Mesenchymal stem cell (in vitro differentiated cells and primary cell): ENCODE measurements around the gene KLKB1.
"Not testable (repeated sequence)": the region's sequence is repeated elsewhere in the genome, so short reads cannot be mapped to it uniquely, and the experiment has no call there.

Experiments
- DNase-seq: peaks from one replicate; pipeline ENCODE4 v3.0.0-alpha.2; 2013
- H2AFZ ChIP-seq: one replicate; pipeline ENCODE4 v1.6.1; 2013; ENCODE audit warnings: low read depth, mild to moderate bottlenecking, control low read depth, inconsistent platforms, low read length, moderate library complexity
- H2AK5ac ChIP-seq: 2 replicates; pipeline ENCODE4 v1.6.1; 2013; ENCODE audit warnings: low read length, moderate library complexity, mild to moderate bottlenecking, inconsistent platforms; ENCODE audit not compliant: severe bottlenecking
- H2BK120ac ChIP-seq: one replicate; pipeline ENCODE4 v1.6.1; 2013; ENCODE audit warnings: low read depth, mild to moderate bottlenecking, inconsistent platforms, low read length, moderate library complexity
- H2BK12ac ChIP-seq, 2 experiments: one replicate each; pipeline ENCODE4 v1.6.1; 2013; ENCODE audit warnings: inconsistent platforms in 2 of 2, low read length in 2 of 2, mild to moderate bottlenecking in 2 of 2, moderate library complexity in 2 of 2, control low read depth in 1 of 2
- H2BK15ac ChIP-seq: one replicate; pipeline ENCODE4 v1.6.1; 2013; ENCODE audit warnings: mild to moderate bottlenecking, low read depth, inconsistent platforms; ENCODE audit not compliant: poor library complexity, severe bottlenecking
- H2BK5ac ChIP-seq: 2 replicates; pipeline ENCODE4 v1.6.1; 2013; ENCODE audit warnings: low read depth, mild to moderate bottlenecking, low read length, control low read depth, inconsistent platforms; ENCODE audit not compliant: poor library complexity, severe bottlenecking
- H3K14ac ChIP-seq, 2 experiments: one replicate each; pipeline ENCODE4 v1.6.1; 2013; ENCODE audit warnings: inconsistent platforms in 2 of 2, low read length in 2 of 2, control low read depth in 1 of 2, mild to moderate bottlenecking in 1 of 2, moderate library complexity in 1 of 2
- H3K18ac ChIP-seq, 2 experiments: one replicate each; pipeline ENCODE4 v1.6.1; 2013; ENCODE audit warnings: inconsistent platforms in 2 of 2, low read length in 2 of 2, control low read depth in 1 of 2, low read depth in 1 of 2, mild to moderate bottlenecking in 1 of 2
- H3K23ac ChIP-seq, 2 experiments: one replicate each; pipeline ENCODE4 v1.6.1; 2013; ENCODE audit warnings: inconsistent platforms in 2 of 2, low read length in 2 of 2, mild to moderate bottlenecking in 2 of 2, moderate library complexity in 2 of 2, control low read depth in 1 of 2
- H3K27ac ChIP-seq: 2 replicates; pipeline ENCODE4 v1.5.1; 2013; ENCODE audit warnings: mild to moderate bottlenecking, moderate library complexity, low read length, control low read depth, inconsistent platforms; ENCODE audit not compliant: poor library complexity, severe bottlenecking
- H3K27me3 ChIP-seq, 2 experiments: 2 replicates each; pipeline versions ENCODE4 v1.6.1 to v1.7.0; 2013; ENCODE audit warnings: low read length in 2 of 2, mild to moderate bottlenecking in 2 of 2, moderate library complexity in 2 of 2, control low read depth in 1 of 2, inconsistent platforms in 1 of 2; ENCODE audit not compliant: control insufficient read depth in 1 of 2, insufficient read depth in 1 of 2
- H3K36me3 ChIP-seq, 2 experiments: 2 replicates each; pipeline versions ENCODE4 v1.6.1 to v1.7.0; 2013; ENCODE audit warnings: low read length in 2 of 2, control low read depth in 1 of 2, inconsistent platforms in 1 of 2, low read depth in 1 of 2, mild to moderate bottlenecking in 1 of 2; ENCODE audit not compliant: insufficient read depth in 2 of 2, control insufficient read depth in 1 of 2
- H3K4ac ChIP-seq, 2 experiments: one replicate each; pipeline ENCODE4 v1.6.1; 2013; ENCODE audit warnings: inconsistent platforms in 2 of 2, low read length in 2 of 2, mild to moderate bottlenecking in 2 of 2, moderate library complexity in 2 of 2, control low read depth in 1 of 2, low read depth in 1 of 2
- H3K4me1 ChIP-seq: 2 replicates; pipeline ENCODE4 v1.6.1; 2013; ENCODE audit warnings: low read depth, low read length, control low read depth; ENCODE audit not compliant: control insufficient read depth, insufficient read depth
- H3K4me2 ChIP-seq: 2 replicates; pipeline ENCODE4 v1.6.1; 2013; ENCODE audit warnings: low read length, mild to moderate bottlenecking, inconsistent platforms; ENCODE audit not compliant: poor library complexity, severe bottlenecking
- H3K4me3 ChIP-seq, 2 experiments: 2 replicates each; pipeline versions ENCODE4 v1.5.1 to v1.7.0; 2013; ENCODE audit warnings: low read length in 2 of 2, mild to moderate bottlenecking in 2 of 2, control low read depth in 1 of 2, low read depth in 1 of 2; ENCODE audit not compliant: insufficient read depth in 1 of 2
- H3K79me1 ChIP-seq: replicated peaks from 2 replicates; pipeline ENCODE4 v1.6.1; 2013; ENCODE audit warnings: mild to moderate bottlenecking, control low read depth, low read length, inconsistent platforms; ENCODE audit not compliant: poor library complexity, severe bottlenecking
- H3K9ac ChIP-seq: 2 replicates; pipeline ENCODE4 v1.7.0; 2013; ENCODE audit warnings: mild to moderate bottlenecking, low read length, moderate library complexity
- H3K9me3 ChIP-seq: 2 replicates; pipeline ENCODE4 v1.7.0; 2013; ENCODE audit warnings: mild to moderate bottlenecking, low read length; ENCODE audit not compliant: control insufficient read depth
- H4K8ac ChIP-seq: one replicate; pipeline ENCODE4 v1.6.1; 2013; ENCODE audit warnings: inconsistent platforms, mild to moderate bottlenecking, low read length, moderate library complexity
- H4K91ac ChIP-seq: one replicate; pipeline ENCODE4 v1.6.1; 2013; ENCODE audit warnings: mild to moderate bottlenecking, low read length, inconsistent platforms
- whole genome bisulfite sequencing: methylation state at CpG from one replicate; pipeline ENCODE4 v1.1.7; 2013; ENCODE audit warnings: mixed read lengths; 5-methylcytosine and 5-hydroxymethylcytosine counted together

Gene KLKB1

DNA sequence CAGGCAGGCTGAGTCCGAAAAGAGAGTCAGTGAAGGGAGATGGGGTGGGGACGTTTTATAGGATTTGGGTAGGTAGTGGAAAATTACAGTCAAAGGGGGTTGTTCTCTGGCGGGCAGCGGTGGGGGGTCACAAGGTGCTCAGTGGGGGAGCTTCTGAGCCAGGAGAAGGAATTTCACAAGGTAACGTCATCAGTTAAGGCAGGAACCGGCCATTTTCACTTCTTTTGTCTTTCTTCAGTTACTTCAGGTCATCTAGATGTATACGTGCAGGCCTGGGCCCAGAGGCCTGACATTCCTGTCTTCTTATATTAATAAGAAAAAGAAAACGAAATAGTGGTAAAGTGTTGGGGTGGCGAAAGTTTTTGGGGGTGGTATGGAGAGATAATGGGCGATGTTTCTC lies 14.7 kb downstream of the KLKB1 start:
- H2BK12ac ChIP-seq, H3K4me3 ChIP-seq, H2BK5ac ChIP-seq, H2BK15ac ChIP-seq, H3K27ac ChIP-seq, H3K36me3 ChIP-seq, H2BK120ac ChIP-seq, H3K9me3 ChIP-seq, H2AK5ac ChIP-seq, H3K79me1 ChIP-seq, H3K4me2 ChIP-seq, DNase-seq, H4K8ac ChIP-seq, H3K18ac ChIP-seq, H3K14ac ChIP-seq, H3K4ac ChIP-seq, H3K9ac ChIP-seq, H3K4me1 ChIP-seq, H2AFZ ChIP-seq, H3K27me3 ChIP-seq, H4K91ac ChIP-seq, H3K23ac ChIP-seq: not testable (repeated sequence)
- 71% methylated on average over 8 of the region's 10 CpGs for WGBS

DNA sequence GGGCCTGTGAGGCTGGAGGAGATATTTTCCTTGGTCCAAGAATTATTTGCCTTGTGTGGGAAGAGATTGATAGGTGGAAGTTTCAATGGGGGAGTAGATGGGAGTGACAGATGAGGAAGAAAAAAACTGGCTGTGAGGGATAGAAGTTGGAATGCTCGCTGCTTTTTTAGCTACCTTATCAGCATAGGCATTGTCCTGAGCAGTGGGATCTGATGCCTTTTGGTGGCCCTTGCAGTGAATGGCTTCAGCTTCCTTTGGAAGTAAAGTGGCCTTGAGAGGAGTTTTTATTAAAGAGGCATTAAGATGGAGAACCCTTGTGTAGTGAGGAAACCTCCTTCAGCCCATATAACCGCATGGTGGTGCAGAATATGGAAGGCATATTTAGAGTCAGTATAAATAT lies 16.0 kb downstream of the KLKB1 start:
- Histone ChIP-seq H2AK5ac (no peak overlapping the region), H3K14ac (no peak overlapping the region), H3K9ac (no peak overlapping the region), H2AFZ (no peak overlapping the region), H4K91ac (no peak overlapping the region), H3K36me3 (no peaks in the 10 kb centered on the region), H4K8ac (no peak overlapping the region), H3K27me3 (no peaks in the 10 kb centered on the region), H2BK12ac (no peak overlapping the region), H3K4me1 (no peaks in the 10 kb centered on the region), H3K4me3 (no peak overlapping the region), H3K18ac (no peak overlapping the region), H3K27ac (no peak overlapping the region), H2BK120ac (no peak overlapping the region), H3K4ac (no peak overlapping the region), H3K4me2 (no peak overlapping the region), H3K9me3 (no peaks in the 10 kb centered on the region), H3K23ac (no peak overlapping the region), H2BK5ac (no peak overlapping the region), H3K79me1 (no peaks in the 10 kb centered on the region), H2BK15ac (no peak overlapping the region)
- 49% methylated on average over 2 of the region's 2 CpGs for WGBS
- no peak for DNase-seq

DNA sequence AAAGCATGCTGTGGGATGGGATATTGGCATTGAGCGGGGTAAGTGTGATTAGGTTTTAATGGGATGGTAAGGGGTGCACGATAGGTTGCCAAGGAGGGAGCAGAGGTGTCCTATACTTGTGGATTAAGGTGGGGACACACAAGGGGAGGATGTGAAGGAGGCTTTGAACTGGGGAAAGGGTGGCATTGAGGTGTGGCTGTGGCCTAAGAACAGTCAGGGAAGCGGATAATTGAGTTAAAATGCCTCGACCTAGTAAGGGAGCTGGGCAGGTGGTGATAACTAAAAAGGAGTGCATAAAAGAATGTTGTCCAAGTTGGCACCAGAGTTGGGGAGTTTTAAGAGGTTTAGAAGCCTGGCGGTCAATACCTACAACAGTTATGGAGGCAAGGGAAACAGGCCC lies 17.5 kb downstream of the KLKB1 start:
- no peak overlapping the region for H2BK5ac ChIP-seq
- no peak overlapping the region for H3K23ac ChIP-seq
- no peak overlapping the region for H2BK120ac ChIP-seq
- H4K91ac ChIP-seq, result no peak overlapping the region
- H2BK15ac ChIP-seq, result no peak overlapping the region
- H2AFZ ChIP-seq, result no peak overlapping the region
- no peak overlapping the region for H3K9ac ChIP-seq
- no peaks in the 10 kb centered on the region for H3K27me3 ChIP-seq
- H3K27ac ChIP-seq, result no peak overlapping the region
- H3K9me3 ChIP-seq, result no peaks in the 10 kb centered on the region
- no peak overlapping the region for H2BK12ac ChIP-seq
- no peaks in the 10 kb centered on the region for H3K79me1 ChIP-seq
- H3K4me1 ChIP-seq, result no peaks in the 10 kb centered on the region
- no peak overlapping the region for H3K4me2 ChIP-seq
- H3K4ac ChIP-seq, result no peak overlapping the region
- no peaks in the 10 kb centered on the region for H3K36me3 ChIP-seq
- no peak overlapping the region for H2AK5ac ChIP-seq
- H4K8ac ChIP-seq, result no peak overlapping the region
- no peak overlapping the region for H3K4me3 ChIP-seq
- H3K18ac ChIP-seq, result no peak overlapping the region
- 70% methylated on average over 5 of the region's 5 CpGs for WGBS
- no peak for DNase-seq
- no peak overlapping the region for H3K14ac ChIP-seq

DNA sequence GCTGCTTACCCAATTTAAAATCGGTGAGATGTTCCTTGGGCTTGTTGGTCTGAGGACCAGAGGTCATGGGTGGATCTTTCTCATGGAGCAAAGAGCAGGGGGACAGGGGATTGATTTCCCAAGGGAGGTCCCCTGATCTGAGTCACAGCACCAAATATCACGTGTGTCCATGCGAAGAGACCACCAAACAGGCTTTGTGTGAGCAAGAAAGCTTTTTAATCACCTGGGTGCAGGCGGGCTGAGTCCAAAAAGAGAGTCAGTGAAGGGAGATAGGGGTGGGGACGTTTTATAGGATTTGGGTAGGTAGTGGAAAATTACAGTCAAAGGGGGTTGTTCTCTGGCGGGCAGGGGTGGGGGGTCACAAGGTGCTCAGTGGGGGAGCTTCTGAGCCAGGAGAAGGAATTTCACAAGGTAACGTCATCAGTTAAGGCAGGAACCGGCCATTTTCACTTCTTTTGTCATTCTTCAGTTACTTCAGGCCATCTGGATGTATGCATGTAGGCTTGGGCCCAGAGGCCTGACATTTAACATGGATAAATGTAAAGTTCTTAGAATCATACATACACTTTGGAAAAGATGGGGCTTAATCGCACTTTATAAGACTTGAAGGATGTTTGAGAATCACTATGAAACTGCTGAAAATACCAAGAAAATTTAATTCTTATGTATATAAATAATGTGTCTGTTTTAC lies 19.9 kb downstream of the KLKB1 start:
- not testable (repeated sequence) for H3K27me3 ChIP-seq, H3K18ac ChIP-seq, H4K91ac ChIP-seq, H2AK5ac ChIP-seq, H3K79me1 ChIP-seq, H2BK120ac ChIP-seq, H2AFZ ChIP-seq, H3K14ac ChIP-seq, H3K4me2 ChIP-seq, H4K8ac ChIP-seq, H3K36me3 ChIP-seq, H2BK5ac ChIP-seq, H3K4me3 ChIP-seq, H3K4me1 ChIP-seq, H3K9ac ChIP-seq, H2BK15ac ChIP-seq, DNase-seq, H3K23ac ChIP-seq, H3K27ac ChIP-seq, H3K9me3 ChIP-seq, H3K4ac ChIP-seq, H2BK12ac ChIP-seq
- WGBS, result 52% methylated on average over 6 of the region's 9 CpGs
